Stimulated activated CD8-positive, alpha-beta memory T cell treated with anti-CD3 and anti-CD28 coated beads, Interleukin-7, amount 100 ng/mL, for 4 hours (primary cell): Measurements from ENCODE around the gene HELZ2.

Experiments
- DNase-seq, 2 donors: peaks; one replicate each; pipeline ENCODE4 v3.0.0-alpha.2; 2020; ENCODE audit warnings: low read depth in 2 of 2

The HELZ2 gene

DNA sequence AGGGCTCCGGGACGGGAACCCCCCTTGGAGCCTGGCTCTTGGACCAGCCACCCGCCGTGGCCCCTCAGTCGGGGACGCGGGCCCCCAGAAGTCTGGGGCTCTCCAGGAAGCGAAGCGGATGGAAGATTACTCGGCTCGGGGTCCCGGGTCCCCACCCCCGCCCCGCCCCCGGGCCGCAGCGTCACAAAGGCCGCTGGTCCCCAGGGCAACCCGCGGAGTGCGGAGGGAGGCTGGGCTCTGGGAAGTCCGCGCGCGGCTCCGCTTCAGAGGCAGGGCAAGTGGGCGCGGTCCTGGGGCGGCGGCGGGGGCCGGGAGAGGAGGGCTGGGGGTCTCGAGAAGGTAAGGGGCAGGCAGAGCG is 20.1 kb downstream of the HELZ2 start, which contains the start of gene FNDC11:
TSS of gene FNDC11 (plus strand) at position 227 of the 358 bp plus-strand sequence. CDS start 1,505 bp downstream, outside the sequence.
- DNase-seq: peak; percentile 25 to 62

DNA sequence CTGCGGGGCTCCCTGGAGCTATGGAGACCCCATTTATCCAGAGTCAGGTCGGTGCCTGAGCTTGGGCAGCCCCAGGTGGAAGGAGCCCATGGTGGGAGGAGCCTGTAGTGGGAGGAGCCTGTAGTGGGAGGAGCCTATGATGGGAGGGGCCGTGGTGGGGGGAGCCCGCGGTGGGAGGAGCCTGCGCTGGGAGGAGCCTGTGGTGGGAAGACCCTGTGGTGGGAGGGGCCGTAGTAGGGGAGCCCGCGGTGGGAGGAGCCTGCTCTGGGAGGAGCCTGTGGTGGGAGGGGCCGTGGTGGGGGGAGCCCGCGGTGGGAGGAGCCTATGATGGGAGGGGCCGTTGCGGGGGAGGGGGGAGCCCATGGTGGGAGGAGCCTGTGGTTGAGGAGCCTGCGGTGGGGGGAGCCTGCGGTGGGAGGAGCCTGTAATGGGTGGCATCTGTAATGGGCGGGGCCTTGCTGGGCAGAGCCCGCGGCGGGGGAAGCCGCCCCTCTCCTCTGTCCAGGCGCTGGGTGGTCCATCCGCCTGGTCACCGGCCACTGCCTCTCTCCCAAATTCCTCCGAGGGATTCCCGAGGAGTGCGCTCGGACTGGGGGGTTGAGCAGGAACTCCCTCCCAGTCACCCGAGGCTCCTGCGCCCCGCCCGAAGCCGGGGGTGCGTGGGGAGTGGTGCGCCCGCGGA is 20.6 kb downstream of the HELZ2 start:
- DNase-seq: peak; percentile 73 to 80

DNA sequence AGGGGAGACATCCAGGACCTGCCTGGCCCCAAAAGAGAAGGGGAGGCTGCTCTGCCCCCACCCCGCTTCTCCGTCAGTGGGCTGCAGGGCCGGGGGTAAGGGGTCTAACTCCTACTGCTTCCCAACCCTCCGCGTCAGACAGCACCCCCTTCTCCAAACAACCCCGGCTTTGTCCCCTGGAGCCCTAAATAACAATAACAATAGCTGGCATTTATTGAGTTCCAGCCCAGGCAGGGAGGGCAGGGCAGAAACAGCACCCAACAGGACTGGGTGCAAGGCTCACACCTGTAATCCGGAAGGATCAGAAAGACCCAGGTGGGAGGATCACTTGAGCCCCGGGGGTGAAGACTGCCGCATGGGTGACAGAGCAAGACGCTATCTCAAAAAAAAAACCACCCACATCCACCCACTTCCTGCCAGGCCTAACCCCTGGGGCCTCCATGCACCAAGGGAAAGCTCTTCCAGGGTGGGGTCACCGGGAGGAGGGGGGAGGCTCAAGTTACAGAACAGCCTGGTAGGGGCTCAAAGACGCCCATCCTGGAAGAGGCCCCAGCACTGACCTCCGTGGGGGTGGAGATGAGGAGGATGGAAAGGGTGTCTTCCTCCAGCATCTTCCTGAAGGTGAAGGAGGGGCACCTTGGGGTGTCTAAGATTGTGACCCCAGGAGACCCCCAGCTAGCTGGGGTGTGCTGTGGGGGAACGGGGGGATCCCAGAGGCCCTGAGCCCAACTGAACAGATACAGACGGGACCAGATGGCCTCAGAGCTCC is 21.4 kb downstream of the HELZ2 start:
- DNase-seq: peak; percentile 31 to 38

DNA sequence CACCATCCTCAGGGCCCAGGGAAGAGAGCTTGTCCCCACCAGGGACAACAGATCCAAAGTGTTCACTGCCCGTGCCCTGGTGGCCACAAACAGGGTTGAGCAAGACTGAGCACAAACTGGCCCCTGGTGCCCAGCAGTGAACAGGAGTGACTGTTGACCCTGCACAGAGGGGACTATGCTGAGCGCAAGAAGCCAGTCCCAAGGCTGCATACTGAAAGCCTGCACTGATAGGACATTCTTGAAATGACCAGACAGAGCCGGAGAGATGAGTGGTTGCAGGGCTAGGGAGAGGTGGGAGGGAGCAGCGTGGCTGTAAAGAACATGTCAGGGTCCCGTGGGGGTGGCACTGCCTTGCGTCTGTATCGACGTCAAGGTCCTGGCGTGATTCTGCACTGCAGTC is 23.0 kb downstream of the HELZ2 start:
- no peak for DNase-seq

DNA sequence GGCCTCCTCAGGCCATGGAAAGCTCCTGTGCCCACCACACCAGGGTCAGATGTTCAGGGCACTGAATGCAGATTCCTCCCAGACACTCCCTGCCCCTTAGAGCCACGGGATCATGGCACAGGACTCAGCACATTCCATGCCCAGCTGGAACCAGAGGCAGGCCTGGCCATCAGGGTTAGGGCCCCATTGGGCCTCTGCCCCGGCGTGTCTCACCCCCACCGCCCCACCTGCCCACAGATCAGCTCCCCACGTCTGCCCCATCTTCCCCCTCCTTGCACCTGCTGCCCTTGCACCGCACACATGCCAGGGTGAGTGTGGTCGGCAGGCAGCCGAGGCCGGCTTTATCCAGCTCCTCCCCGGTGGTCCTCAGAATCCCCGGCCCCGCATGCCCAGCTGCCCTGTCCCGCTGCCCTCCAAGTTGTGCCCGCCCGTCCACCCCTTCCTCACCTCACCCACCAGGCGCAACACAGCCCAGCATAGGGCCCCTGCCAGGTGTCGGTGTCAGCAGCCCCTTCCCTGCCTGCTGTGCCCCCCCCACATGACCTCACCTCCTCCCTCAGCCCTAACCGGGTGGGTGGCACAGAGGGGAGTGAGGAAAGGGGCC is 24.3 kb downstream of the HELZ2 start:
- DNase-seq: no peak

DNA sequence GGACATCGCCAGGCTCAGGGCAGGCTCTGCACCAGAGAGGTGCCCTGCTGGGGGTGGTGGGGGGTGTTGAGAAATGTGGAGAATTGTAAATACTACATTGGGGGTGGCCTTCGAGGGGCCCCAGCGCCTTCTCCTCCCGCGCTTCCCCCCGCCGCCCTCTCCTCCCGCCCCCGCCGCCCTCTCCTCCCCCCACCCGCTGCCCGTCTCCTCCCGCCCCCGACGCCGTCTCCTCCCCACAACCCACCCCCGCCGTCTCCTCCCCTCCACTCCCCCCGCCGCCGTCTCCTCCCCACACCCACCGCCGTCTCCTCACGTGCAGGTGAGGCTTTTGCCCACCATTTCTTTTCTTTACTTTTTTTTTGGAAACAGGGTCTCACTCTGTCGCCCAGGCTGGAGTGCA is 25.0 kb downstream of the HELZ2 start:
- DNase-seq: no peak

DNA sequence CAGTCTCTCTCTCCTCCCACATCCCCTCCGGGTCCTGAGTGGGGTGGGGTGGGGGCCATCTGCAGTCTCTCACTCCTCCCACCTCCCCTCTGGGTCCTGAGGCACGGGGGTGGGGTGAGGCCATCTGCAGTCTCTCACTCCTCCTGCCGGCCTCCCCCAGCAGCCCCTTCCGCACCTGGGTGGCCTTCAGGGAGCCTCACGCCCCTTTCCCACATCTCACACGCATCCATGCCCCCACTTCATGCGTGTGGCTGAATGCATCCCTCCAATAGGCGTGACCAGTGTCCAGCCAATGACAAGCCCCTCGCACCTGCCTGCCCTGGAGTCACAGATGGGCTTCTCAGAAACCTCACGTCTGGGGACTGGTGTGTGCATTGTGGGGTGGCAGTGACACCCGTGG is 25.5 kb downstream of the HELZ2 start:
- no peak for DNase-seq

DNA sequence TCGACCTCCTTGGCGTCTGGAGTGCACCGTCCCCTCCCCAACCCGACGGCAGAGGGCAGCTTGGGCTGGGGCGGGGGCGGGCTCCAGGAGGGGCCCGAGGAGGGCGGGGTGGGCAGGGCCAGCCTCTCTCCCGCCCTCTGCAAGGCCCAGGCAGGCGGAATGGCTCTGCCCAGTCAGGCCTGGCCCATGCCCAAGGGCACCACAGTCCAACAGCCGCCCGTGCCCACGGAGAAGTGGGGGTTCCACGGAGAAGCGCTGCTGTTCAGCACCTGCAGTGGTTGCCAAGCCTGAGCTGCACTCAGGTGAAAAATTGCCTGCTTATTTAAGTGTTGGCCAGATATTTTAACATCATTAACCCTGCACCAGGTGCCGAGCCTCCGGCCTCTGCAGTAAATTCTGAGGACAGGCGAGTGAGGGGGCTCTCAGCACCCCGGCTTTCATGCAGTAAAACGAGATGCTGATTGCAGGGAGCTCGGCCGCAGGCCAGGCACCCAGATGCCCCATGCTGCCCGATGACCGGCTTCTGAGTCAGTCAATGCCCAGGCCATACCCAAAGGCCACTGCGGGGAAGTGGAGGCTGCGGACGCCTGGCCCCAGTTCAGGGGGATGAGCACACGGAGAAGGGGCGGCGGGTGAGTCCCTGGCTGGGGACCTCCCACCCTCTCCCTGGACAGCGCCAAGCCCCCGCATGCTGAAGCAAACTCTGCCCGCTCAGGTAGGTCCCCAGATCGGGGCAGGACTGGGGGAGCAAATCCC is 26.1 kb downstream of the HELZ2 start, which contains the start of gene SRMS:
TSS of gene SRMS (minus strand) at position 25 of the 756 bp plus-strand sequence. CDS start 286 bp downstream, outside the sequence.
- DNase-seq: no peak

DNA sequence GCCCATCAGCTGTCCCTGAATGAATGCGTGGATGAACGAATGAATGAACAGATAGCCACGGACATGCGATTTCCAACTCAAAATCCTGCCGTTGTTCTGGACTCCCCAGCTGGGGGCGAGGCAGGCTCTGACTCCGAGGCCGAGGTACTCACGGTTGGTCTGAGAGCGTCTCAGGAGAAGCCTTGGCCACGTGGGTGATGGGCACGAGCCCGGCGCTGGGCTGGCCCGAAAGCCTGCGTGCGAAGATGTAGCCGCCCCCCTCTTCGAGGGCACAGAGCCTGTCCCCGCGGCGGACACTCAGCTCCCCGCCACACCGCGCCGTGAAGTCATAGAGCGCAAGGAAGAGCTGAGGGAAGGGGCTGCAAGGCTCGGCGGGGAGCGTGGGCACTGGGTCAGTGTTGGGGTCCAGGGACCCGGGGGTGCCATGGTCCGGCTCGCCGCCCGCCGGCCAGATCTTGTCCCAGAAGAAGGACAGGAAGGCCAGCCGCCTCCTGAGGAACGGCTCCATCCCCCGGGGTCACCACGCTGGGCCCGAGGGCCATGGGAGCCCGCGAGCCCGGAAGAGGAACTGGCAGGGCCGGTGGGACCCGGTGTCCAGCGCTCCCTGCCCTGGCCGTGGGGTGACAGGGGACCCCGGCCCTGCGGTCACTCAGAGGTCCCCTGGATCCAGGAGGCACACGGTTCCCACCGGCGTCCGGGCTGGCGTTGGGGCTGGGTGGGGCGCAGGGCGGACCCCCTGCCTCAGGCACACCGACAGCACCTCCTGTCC is 26.9 kb downstream of the HELZ2 start:
- DNase-seq: no peak

DNA sequence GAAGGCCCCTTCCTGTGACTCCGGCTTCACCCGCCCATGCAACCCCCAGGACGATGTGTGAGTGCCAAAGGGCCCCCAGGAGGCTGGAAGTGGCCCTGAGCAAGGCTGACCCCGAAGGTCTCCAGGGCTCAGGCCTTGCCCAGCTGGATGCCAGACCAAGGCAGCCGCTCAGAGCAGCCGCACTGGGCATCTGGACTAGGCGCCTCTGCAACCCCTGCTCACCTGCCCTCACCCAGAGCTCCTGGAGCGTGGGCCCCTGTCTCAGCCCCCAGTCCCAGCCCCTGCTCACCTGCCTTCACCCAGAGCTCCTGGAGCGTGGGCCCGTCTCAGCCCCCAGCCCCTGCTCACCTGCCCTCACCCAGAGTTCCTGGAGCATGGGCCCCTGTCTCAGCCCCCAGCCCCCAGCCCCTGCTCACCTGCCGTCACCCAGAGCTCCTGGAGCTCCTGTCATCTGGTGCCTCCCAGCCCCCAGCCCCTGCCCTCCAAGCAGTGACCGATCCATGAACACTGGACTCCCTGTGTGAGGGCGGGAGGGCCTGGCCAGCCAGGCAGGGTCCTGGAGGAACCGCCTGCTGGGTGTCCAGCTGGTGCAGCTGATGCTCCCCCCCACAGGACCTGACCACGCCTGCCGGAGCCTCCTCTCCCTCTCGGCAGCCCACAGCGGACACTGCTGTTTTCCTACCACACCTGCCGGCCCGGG is 27.6 kb downstream of the HELZ2 start:
- no peak for DNase-seq

DNA sequence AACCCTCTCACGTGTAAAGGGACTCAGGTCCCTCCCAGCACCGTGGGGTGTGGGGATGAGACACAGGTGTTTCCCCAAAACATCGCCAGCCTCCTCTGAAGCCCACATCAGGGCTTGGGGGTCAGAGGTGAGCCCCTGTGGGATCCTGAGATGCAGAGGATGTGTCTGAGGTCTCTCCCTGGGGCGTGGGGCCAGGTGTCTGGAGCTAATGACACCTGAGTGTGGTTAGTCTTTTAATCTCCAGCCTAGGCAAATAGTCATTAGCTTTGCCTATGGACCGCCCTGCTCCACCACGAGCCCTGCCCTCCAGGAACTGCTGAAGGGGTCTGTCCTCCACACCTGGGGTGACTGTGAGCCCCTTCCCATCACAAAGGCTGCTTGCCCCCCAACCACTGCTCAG is 28.2 kb downstream of the HELZ2 start:
- no peak for DNase-seq

DNA sequence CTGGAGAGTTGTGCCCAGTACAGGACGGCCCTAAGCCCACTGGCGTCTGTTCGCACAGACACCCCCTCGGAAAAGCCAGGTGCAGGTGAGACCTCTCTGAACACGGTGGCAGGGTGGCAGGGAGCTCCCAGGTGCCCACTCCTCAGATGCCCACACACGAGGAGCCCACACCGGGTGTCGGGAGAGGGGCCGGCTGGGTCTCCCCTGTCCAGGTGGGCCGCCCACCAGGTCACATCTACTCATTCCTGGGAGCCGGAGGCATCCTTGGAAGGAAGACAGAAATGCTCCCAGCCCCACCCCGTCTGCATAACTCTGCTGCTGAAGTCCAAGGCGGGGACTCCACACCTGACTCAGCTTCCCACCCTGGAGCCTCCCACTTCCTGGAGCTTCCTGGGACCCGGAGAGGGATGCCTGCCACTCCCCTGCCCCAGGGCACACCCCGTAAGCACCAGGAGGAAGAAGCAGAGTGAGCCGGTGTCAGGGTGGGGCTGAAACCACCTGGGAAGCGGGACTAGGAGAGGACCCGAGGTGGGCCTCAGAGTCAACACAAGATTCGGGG is 29.0 kb downstream of the HELZ2 start:
- DNase-seq: no peak

DNA sequence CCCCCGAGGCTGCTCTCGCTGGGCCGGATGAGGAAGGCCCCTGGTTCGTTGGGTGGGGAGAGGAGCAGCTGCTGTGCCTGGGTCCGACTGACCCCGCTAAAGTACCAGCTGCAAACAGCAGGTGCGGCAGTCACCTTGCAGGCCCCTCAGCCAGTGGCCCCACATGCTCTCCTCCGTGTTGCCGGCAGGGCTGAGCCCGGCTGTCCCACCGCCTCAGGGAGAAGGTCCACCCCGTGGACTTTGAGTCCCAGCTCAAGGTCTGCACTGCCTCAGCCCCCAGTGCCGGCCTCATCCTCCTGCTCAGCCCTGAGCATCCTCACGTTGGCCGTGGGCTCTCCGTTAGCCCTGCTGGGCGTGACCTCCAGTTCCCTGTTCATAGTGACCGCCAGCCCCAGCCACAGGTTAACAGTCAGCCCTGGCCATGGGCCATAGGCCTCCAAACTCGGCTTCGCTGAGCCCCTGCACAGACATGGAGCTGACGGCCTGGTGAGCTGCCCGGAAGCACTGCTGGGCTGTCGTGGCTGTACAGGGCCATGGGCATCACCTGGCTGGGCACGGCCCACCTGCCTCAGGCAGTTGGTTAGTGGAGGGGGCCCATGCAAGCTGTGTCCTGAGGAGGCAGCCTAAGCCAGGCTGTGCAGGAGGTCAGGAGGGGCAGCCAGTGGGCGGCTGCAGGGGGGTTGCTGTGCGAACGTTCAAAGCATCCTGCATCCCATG is 29.6 kb downstream of the HELZ2 start:
- DNase-seq: no peak

DNA sequence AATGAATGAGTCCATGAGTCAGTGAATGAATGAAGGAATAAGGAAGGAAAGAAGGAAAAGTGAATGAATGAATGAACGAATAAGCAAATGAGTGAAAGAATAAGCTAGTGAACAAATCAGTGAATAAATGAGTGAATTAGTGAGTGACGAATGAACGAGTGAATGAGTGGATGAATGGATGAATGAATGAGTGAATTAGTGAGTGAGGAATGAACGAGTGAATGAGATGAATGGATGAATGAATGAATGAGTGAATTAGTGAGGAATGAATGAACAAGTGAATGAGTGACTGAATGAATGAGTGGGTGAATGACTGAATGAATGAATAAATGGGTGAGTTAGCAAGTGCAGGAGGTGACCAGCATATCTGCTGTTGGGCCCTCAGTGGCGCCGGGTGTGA is 30.3 kb downstream of the HELZ2 start:
- no peak for DNase-seq

DNA sequence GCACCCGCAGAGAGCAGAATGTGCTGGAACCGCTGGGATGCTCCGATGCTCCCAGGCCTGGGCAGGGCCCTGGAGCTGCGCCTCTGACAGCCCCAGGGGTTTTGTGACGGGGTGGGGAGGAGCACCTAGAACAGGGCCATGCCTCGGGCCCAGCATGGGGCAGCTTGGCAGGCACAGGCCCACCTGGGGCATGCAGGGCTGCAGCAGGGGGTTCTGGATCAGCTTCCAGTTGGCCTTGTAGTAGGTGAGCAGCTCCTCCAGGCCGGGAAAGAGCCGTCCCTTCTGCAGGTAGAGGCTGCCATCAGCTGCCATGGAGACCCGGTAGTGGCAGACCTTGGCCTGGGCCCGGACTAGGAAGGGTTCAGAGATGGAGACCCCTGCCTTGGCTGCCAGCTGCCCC is 30.9 kb downstream of the HELZ2 start:
- no peak for DNase-seq

DNA sequence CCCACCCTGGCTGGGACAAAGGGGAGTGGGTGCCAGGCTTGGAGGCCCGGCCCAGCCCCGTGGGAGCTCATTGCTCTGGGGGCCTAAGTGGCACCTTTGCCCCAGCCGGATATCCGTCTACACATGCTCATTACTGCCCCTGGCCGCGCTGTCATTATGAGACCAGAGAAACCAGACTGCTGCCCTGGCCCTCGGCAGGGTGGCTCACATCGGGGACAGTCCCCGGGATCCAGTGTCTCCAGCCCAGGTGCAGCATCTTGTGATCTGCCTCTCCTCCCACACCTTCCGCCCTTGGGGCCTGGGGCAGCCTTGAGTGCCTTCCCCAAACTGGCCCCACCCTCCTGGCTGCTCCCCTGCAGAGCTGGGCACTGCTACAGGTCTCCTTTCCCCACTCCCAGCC is 31.3 kb downstream of the HELZ2 start:
- no peak for DNase-seq

DNA sequence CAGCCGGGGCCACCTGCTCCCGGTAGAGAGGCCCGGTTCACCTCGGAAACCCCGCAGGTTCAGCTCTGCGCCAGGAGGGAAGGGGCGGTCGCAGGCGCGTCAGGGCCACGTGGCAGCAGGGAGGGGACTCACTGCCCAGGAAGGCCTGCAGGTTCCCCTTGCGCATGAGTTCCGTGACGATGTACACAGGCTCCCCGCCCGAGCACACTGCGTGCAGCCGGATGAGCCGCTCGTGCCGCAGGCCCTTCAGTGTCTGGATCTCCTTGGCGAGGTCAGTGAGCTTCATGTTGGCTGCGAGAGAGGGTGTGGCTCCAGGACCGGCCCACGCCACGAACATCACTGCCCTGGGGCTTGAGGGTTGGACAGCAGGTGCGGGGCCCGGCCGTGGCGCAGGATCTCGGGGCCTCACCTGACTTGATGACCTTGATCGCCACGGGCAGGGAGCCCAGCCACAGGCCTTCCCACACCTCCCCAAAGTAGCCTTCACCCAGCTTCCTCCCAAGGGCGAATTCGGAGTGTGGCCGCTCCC is 31.9 kb downstream of the HELZ2 start:
- no peak for DNase-seq

DNA sequence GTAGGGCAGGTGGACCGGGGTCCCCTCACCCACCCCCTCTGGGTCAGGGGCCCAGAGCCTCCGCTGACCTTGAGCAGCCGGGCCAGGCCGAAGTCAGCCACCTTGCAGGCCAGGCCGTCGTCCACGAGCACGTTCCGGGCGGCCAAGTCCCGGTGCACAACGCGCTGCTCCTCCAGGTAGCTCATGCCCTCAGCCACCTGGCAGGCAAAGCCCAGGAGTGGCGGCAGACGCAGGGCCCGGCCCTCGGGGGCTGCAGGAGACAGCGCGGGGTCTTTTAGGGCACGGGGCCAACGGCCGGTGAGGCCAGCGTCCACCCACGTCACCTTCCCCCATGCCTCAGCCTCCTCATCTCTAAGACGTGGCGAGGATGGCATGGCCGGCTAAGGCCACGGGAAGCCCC is 32.7 kb downstream of the HELZ2 start:
- no peak for DNase-seq

DNA sequence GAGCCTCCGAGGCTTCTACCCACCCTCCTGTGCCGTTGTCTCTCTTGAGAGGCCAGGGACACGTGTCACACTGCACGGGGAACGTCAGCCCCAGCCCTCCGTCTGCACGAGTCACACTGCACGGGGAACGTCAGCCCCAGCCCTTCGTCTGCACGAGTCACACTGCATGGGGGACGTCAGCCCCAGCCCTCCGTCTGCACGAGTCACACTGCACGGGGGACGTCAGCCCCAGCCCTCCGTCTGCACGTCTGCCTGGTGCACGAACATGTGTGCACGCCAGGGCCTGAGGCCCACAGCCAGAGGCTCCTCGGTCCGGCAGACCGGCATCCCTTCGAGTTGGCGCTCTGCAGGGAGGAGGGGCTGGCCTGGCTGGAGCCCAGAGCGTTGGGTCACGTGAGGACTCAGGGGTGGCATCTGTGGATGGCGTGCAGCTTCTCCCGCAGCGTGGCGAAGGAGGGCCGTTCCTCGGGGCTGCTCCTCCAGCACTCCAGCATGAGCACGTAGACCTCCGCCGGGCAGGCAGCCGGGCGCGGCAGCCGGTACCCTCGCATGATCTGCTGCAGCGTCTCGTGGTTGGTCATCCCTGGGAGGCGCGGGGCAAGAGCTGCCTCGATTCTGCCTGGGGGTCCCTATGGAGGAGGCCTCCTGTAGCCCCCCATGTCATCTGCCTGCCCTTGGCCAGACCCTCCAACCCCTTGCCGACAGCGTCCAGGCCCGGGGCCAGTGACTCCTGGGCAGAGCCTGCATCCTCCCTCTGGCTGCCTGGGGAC is 33.4 kb downstream of the HELZ2 start:
- DNase-seq: no peak
